NOMO-1 treated with dmso at 0.1 percent for 144 hours (cell line): ENCODE data around the gene LRRC14B.
"Not testable (repeated sequence)": the region's sequence is repeated elsewhere in the genome, so short reads cannot be mapped to it uniquely, and the experiment has no call there.

Experiments
- DNase-seq: peaks from one replicate; lab custom pipeline; 2025; ENCODE audit not compliant: unreplicated experiment; lab: John Stamatoyannopoulos, UW

Gene LRRC14B

DNA sequence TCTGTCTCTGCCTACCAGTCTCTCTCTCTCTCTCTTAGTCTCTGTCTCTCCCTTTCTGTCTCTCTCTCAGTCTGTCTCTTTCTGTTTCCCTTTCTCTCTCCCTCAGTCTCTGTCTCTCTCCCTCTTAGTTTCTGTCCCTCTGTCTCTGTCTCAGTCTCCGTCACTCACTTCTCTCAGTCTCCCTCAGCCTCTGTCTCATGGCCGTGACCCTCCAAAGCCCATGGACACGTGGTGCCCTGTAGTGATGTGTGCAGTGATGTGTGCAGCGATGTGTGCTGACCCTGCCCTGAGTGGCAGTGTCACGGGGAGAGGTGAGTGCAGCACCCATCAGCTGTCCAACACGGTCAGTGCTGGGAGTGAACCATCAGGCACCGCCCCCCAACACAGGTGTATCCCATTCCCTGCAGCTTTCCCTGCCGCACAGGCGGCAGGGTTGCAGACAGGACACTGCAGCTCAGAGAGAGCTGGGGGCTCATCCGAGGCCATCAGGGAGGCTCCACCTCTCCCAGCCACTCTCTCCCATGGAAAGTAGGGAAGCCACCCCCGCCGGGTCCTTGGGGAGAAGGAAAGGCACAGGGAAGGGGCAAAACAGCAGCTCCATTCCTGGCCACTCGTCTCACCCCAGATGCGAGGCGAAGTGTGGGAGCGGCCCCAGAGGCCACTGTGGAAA, 794 bp upstream of the LRRC14B start:
- no peak for DNase-seq

DNA sequence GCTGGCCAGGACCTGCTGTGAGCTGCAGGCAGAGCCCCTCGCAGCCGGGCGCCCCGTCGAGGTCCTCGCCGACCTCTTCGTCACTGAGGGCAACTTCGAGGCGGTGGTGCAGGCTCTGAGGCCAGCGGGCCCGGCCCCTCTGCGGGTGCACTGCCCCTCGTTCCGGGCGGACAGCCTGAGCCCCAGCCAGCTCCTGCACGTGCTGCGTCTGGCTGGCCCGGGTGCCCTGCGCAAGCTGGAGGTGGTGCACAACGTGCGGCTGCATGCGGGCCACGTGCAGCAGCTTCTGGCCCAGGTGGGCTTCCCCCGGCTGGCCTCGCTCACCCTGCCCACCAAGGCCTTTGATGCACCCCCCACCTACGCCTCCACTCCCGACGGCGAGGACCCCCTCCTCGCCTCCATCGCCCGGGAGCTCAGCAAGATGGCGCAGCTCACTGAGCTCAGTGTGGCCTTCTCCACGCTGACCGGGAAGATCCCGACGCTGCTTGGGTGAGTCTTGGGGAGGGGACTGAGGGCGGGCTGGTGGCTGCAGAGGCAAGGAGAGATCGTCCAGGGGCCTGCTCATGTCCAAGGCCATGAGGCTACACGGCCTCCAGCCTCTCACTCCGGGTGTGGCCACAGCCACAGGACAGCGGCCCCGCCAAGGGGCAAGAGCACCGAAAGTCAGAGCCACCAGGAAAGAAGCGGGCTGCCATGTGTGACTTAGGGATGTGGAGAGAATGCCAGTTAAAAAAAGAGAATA, 825 bp downstream of the LRRC14B start:
- no peak for DNase-seq

DNA sequence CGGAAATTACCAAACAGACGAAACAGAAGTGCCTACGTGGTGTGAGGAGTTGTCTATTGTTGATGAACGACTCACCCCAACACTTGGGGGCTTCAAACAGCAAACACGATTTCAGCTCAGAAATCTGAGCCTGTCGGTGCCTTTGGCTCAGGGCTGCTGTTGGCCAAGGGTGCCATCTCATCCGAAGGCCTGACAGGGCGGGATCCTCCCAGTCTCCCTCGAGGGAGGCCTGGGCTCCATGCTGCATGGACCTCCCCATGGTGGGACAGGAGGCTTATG, 1.3 kb downstream of the LRRC14B start:
- DNase-seq, result no peak

DNA sequence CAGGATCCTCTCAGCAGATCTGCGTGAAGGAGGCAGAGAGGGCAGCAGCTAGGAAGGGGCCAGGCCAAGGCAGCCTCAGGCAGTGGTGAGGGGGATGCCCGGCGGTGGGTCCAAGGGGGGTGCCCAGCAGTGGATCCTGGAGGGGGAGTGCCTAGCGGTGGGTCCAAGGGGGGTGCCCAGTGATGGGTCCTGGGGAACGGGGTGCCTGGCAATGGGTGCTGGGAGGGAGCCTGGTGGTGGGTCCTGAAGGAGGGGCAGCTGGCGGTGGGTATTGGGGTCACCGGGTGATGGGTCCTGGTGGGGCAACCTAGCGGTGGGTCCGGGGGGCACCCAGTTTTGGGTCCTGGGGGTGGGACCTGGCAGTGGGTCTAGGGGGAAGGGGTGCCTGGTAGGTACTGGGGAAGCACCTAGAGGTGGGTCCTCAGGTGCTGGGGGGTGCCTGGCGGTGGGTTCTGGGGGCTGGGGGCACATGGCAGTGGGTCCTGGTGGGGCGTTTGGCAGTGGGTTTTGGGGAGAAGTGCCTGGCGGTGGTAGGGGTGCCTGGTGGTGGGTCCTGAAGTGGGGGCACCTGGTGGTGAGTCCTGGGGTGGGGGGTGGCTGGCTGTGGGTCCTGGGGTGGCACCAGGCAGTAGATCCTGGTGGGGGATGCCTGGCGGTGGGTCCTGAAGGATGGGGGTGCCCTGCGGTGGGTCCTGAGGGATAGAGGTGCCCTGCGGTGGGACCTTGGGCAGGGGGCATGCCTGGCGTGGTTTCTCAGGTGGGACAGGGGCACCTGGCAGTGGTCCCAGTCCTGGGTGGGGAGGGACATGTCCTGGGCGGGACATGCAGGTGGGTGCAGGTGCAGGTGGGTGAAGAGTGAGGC, 1.9 kb downstream of the LRRC14B start:
- DNase-seq, result no peak

DNA sequence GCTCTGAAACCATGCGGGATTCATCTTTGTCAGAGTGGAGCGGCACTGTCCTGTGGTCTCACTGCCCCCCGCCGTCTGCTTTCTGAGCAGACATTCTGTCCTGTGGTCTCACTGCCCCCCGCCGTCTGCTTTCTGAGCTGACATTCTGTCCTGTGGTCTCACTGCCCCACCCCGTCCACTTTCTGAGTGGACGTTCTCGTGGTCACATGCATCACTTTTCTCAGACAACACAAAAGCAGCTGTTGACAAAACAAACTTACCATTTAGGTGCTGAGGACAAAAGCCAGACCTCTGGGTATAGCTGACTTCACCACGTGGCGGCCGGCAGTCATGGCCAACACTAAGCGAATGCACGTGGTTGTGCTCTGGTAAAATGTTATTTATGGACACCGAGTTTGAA, 2.8 kb downstream of the LRRC14B start:
- no peak for DNase-seq

DNA sequence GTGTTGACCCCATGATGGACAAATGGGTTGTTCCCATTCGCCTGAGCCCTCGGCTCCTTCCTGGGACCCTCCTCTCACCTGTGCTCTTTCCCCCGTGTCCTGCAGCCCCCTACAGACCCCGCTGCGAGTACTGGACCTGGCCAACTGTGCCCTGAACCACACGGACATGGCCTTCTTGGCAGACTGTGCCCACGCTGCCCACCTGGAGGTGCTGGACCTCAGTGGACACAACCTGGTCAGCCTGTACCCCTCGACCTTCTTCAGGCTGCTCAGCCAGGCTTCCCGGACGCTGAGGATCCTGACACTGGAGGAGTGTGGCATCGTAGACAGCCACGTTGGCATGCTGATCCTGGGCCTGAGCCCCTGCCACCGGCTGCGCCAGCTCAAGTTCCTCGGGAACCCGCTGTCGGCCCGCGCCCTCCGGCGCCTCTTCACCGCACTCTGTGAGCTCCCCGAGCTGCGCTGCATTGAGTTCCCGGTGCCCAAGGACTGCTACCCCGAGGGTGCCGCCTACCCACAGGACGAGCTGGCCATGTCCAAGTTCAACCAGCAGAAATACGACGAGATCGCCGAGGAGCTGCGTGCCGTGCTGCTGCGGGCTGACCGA, 3.4 kb downstream of the LRRC14B start:
- no peak for DNase-seq

DNA sequence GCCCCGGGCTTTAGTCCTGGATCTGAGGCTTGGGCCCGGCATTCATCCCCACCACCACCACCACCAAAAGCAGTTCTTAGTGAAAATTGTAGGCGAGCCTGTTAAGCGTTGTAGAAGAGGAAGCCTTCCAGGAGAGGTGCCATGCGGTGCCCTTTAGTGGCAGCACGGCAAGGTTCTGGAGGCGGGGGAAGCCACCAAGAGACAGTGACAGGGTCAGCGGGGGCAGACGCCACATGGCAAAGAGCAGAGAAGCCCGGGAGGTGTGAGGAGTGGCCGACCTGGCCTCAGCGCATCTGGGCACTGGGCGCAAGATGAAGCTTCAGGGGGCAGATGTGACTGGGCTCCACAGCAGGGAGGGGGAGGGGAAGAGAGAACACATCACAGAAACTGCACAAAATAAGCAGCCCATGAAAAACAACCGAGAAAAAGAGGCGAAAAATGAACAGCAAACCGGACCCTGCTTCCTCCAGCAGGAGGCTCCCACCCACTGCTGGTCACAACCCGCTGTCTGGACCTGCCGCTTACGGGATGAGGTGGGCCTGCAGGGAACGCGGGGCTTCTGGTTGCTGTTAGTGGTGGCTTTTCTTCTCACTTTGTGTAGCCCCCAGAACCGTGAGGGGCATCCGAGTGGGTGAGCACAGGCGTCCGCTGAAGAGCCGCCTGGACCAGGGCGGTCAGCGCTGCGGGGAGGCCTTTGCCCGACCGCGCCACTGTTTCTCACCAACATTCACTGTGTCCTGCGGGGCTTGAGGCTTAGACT, 4.3 kb downstream of the LRRC14B start:
- no peak for DNase-seq

DNA sequence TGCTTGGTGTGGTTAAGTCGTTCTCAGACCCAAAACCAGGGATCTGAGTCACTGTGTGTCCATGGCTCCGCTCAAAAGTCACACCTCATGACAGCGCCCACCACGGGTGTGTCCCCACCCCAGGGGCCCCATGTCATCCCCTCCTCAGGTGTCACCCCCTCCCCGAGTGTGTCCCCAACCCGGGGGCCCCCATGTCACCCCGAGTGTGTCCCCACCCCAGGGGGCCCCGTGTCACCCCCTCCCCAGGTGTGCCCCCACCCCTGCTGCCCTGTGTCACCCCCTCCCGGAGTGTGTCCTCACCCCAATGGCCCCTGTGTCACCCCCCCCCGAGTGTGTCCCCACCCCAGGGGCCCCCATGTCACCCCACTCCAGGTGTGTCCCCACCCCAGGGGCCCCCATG, 5.1 kb downstream of the LRRC14B start:
- no peak for DNase-seq

DNA sequence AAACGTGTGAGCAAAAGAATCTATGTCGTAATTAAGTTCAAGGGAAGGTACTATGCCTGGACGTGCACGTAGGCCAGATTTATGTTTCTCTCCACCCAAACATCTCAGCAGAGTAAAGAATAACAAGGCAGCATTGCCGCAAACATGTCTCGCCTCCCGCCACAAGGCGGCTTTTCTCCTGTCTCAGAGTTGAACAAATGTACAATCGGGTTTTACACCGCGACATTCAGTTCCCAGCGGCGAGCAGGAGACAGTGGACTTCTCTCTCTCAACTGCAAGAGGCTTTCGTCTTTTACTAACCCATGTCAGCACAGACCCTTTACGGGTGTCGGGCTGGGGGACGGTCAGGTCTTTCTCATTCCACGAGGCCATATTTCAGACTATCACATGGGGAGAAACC, 5.7 kb downstream of the LRRC14B start:
- DNase-seq, result not testable (repeated sequence)

DNA sequence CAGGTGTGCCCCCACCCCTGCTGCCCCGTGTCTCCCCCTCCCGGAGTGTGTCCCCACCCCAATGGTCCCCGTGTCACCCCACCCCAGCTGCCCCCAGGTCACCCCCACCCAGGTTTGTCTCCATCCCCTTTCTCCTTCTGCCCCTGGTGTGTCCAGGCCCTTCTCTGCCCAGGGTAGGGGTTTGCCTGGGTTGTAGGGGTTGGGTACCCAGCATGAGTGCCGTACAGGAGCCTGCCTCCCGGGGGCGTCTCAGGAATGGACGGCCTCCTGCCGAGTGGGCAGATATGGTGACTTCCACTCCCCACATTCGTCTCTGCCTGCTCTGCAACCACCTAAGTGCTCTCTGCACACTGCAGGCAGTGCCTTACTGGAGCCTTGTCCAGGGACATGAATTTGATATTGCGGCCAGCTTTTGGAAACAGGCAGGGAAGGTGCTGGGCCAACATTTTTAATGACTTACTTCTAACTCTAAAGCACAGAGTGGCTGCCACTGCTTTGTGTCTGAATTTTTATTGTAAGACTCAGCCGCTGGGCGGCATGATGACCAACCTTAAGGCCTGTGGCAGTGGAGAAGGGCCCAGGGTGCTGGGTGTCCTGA, 6.7 kb downstream of the LRRC14B start:
- DNase-seq, result no peak

DNA sequence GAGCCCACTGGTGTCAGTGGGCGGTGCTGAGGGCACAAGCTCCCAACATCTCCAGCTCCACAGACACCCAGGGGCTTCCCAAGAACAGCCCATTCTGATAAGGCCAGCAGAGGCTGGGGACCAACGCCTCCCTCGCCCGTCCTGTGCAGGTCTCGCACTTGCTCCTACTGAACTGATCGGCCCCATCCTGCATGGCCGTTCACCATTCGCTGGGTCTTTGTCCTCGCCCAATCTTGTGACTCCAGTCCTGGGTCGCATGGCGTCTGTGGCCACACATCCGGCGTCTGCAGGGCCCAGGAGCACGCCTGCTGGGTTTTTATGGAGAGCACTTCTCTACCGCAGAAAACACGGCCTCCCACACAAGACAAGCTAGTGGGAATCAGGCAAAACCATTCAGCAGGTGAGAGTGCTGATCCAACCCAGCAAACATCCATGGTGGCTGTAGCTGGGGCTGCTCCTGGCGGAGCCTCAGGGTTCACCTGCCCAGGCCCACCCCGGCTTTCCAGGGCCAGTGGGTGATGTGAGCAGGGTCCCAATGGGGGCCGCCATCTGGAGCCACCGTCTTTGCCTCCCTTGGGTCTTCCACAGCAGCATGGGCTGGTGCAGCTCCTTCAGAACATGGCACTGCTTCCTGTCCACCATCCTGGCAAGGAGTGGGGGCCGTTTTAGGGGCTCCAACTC, 7.4 kb downstream of the LRRC14B start:
- DNase-seq, result no peak

DNA sequence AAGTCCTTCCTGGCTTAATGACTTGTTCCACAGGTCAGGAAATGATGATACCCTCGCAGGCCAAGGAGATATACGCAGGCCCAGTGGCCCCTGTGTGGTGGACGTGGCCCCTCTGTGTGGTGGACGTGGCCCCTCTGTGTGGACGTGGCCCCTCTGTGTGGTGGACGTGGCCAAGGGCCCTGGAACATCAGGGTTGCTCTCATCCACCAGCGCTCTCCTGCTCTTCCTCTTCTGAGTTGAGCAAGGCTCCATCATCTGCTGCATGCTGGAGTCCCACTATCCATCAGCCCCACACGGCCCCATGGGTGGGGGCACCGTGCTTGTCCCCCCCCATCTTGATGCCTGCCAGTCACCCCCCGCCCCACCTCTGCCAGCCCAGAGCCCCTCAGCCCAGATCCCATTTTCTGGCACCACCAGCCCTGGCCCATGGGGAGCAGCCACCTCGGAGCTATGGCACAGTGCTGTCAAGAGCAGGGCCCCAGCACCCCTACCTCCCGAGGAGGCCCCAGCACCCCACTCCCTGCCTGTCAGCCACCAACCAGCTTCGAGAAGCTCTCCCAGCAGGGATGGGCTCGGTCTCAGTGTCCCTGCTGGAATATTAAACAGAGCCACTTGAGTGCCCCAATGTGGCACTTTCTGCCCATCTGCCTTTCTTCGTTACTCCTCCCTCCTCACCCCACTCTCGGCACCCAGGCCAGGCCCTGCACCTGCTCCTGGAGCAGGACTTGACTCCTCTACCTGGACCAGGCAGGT, 8.1 kb downstream of the LRRC14B start:
- no peak for DNase-seq

DNA sequence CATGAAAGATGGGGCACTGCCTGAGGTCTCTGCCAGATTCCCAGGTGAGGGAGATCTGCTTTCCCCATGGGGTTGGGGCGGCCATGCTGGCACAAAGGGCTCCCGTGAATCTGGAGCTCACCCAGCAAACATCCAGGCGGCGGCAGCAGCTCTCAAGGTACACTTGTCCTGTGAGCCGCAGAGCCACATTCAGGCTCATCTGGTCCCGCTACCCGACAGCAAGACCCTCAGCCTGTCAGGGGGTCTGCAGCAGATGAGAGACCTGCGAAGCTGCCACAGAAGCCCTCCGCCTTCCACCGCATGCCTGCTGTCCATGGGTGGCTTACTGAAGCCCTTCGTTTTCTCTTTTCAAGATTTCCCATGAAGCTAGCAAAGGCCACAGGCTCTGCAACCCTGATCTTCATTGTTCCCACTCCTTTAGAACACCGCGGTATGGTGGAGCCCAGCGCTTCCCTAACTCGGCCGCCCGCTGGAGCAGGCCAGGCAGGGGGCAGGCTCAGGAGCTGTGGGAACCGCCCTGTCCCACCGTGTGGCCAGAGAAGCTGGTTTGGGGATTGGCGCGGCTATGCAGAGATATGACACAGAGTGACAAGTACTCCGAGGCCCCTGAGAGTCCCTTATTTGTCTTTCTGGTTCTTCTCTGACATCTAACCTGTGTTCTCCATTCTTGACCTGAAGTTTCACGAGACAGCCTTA, 8.8 kb downstream of the LRRC14B start:
- DNase-seq, result no peak

DNA sequence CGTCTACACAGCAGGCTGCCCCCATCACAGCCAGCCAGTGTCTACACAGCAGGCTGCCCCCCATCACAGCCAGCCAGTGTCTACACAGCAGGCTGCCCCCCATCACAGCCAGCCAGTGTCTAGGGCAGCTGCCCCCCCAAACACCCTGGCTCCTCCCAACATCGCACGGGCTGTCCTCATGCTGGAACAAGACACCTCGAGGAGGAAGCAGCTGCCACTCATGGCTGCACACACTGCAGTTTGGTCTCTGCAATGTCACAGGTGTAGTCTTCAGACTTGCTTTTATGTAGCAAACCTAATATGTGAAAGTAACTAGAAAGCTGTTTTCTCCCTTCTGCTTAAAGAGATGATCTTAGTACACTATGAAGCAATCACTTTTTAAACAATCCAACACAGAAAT, 9.7 kb downstream of the LRRC14B start:
- DNase-seq, result no peak

DNA sequence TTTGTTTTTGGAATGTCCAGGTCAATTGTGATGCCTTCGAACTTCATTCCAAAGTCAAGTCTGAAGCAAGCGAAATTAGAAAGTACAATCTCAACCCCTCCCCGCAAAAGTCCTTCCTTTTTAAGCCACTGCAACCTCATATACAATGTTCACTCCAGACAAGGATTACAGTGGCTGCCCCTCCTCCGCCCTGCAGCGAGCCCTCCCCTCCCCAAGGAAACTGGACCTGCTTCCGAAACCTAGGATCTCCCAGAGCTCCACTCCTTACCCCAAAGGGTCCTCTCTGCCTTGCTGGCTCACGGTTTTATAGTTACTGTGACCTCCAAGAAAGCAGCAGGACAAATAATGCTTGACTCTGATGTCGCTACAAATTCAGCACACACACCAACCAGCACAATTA, 10.4 kb downstream of the LRRC14B start:
- no peak for DNase-seq

DNA sequence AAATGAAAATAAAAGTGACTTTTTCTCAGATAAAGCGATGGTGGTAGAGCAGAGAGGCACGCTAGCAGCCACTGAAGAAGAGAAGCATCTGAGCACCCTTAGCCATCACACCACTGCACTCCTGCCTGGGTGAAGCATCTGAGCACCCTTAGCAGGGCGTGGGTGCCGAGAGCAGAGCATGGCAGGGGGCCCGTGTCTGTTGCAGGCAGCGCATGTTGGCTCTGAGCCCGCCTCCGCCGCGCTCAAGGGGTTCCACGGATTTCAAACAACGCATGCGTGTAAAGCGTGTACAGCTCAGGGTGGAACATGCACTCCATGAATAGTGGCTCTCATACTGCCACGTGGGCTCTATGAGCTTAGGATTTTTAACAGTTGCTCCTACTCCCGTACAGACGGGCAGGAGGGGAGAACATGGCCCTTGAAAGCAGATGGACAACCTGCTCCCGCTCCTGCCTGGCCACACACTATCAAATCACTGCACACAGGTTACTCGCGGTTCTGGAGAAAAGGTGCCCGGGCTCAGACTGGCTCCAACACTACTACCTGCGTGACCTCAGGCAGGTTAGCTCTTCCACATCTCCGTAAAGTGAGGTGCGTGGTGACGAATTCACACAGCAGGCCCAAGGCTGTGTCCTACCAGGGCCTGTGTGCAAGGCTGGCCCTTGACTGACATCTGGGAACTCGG, 12.1 kb downstream of the LRRC14B start:
- no peak for DNase-seq

DNA sequence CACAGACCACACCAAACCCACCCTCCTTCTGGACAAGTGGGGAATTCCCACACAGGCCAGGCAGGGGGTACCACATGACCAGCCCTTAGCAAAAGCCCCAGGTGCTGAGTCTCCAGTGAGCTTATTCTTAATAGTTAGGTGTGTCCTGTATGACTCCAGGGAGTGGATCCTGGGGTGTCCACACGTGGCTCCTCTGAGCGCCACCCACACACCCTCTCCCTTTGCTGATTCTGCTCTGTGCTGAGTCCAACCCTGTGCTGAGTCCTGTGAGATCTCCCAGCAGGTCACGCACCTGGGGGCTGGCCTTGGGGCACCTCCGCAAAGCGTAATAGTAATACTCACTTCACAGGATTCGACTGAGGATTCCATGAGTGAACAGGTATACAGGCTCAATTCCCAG, 12.7 kb downstream of the LRRC14B start:
- no peak for DNase-seq

DNA sequence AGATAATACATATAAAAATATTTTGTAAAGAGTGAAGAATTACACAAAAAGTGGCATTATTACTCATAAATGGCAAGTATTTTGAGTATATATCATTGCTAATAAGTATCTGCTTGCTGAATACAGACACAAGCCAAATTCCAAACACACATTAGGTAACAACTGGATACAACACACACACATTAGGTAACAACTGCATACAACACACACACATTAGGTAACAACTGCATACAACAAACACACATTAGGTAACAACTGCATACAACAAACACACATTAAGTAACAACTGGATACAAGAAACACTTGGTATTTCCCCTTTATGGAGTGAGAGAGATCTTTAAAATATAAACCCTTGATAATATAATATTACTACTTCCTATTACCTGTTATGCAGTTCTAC, 13.2 kb downstream of the LRRC14B start:
- no peak for DNase-seq
